SIG-M5 treated with dmso at 0.1 percent for 504 hours (cell line): Measurements from ENCODE around the gene TMEM236.

Experiments
- DNase-seq: peaks from one replicate; lab custom pipeline; 2025; ENCODE audit not compliant: unreplicated experiment; lab: John Stamatoyannopoulos, UW

The TMEM236 gene

DNA sequence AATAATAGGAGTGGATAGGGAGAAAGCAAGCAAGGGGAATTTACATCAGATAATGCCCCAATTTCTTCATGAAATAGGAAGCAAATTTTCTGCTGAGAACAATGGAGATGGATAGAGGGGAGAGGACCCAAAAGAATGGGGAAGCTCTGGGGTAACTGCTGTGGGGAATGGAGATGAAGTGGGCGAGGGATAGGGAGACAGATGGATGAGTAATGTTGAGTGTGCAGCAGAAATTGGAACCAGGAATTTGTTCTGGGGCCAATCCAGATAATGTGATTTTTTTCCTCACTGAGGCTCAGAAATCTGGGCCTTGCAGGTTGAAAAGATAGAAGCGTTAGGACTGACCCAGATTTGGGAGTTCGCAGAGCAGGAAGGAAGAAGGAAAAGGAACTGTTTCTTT lies 32.7 kb downstream of the TMEM236 start:
- no peak for DNase-seq

DNA sequence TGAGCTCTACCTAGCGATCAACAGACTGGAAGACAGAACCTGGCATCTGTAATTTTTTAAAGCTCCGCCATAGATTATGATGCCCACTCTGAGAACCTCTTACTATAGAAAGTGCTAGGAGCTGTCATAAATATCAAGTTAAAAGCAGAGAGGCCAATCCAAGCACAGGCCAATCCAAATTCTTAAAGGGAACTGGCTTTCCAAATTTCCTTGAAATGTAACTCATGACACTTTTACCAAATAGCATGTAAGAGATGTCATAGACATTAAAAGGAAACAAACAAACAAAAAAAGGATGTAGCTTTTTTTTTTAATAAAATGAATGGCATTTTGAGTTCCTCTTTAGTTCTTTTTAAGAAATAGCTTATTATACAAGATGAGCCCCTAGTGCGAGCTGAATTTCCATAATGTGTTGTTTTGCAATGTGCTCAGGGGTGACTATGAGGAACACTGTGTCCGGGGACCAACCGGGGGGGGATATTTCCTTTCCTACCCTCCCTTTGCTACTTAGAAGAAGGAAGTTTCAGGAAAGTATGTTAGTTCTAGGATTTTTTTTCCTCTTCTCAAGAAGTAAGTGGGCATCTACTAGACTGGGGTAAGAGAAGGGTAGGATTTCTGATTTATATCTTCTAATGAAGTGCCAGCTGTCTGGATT lies 33.4 kb downstream of the TMEM236 start:
- DNase-seq: no peak

DNA sequence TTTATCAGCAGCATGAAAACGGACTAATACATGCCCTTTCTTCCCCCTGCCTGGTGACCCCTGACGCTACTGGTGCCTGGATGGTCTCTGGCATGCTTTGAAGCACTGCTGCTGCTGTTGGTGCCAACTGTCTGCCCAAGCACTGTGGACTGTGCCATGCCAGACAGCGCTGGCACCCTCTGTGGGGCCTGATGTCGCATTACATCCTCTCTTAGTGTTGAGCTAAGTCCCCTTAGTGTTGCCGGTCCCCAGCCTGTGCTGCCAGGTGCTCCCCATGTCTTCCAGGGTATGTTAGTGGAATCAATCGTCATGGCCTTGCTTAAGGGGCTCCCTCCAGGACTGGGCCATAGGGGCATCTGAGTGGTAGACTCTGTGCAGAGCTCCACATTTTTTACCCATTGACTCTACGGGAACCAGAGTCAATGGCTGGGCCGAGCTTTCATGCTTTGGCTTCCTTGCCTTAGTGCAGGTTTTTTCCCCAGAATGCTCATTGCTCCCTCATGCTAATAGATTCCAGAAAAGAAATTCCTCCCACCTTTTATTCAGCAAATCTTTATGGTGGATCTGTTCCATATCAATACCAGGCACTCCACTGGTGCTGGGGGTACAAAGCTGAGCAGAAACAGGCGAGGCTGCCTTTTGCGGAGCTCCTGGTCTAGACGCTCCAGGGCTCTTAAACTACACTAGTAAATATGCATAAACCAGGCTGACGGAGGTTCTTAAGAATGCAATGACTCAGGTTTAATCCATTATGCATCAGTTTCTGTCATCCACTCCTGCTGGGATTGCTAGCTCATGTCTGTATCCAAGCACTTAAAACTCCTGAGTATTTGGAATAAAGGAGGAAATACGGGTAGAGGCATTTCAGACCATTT lies 35.3 kb downstream of the TMEM236 start:
- no peak for DNase-seq

DNA sequence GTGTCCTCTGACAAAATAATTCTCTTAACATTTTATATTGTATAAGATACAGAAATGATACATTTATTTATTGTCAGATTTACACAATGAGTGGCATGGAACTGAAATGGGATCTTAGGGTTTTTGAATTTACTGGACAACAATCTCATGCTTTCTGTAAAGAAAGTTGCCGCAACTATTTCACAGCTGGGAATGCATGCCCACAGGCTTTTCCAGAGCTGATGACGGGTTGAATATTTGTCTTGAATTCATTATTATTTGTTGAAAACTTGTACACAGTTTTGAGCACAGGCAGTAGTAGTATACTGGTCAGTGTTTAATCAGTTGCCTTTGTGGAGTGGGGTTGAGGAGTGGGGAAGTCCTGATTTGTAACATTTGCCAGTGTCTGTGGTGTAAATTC lies 36.6 kb downstream of the TMEM236 start:
- no peak for DNase-seq

DNA sequence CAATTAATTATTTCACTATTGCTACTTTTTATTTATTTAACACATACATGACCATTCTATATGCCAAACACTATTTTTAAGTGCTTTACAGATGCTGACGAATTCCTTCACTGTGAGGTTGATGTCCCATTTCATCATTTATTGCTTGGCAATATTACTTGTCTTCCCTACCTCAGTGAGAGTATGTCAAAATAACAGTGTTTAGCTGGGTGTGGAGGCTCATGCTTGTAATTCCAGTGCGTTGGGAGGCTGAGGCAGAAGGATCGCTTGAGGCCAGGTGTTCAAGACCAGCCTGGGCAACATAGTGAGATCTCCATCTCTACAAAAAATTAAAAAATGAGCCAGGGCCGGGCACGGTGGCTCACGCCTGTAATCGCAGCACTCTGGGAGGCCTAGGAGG lies 37.4 kb downstream of the TMEM236 start:
- no peak for DNase-seq

DNA sequence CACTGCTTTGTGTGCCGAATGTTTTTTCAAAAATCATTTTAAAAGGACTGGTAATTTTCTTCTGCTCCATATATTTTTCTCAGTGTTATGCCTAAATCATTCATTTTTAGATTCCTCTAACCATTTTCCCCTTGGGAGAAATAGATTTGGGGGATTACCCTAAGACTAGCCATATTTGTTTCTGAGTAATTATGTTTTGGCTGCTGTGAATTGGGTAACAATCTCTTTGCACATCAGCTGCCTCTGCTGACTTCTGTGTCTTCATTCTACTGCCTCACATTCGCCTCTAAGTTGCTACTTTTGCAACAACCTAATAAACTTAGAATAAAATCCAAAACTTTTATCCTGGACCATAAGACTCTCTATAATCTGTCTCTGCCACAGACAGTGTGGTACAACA lies 38.6 kb downstream of the TMEM236 start:
- no peak for DNase-seq

DNA sequence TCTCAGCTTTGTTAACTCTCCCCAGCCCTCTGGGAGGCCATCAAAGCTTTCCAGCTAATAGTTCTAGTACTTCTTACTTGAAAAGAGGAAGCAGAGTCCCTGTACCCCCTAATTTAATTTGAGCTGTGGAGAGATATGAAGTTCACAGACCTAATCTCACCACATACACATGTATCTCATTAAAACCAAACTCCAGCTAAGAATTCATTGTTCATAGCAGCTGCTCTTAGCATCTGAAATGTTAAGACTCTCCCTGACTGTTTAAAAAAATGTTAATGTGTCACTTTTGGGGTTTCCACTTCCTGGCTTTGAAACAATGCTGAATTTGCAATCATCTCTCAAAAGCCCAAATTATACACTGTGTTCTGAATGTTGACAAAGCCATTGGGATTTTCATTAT lies 41.0 kb downstream of the TMEM236 start:
- no peak for DNase-seq

DNA sequence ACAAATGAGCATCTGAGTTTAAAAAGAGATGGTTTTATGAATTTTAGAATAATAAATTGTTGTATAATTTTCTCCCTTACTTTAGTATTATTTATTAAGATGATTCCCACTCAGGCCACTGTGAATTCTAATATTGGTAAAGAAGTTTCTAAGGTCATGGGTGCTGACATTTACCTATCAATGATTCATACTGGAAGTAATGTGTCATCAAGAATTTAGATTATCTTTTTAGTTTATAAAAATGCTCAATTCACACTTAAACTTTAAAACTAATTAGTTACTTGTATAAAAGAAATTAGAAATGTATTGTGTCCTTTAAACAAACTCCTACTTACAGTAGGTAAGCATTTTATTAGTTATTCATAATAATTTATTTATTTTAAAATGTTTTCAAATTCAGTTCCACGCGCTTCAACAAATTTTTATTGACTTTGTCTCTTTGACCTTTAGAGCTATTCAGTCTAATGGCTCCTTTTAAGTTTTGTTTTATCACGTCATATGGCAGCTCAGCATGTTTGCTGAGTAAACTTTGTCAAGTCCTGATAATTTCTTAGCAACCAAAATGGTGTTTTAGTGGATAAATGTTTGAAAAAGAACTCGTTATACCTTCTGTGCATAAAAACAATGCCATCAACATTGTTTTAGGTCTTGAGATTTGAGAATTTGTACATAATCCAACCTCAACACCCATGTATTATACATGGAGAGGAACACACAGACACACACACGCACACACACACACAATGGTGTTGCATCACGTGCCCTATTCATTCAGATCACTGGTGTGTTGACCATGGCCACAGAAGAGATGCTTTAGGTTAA lies 42.0 kb downstream of the TMEM236 start:
- peak; percentile 18 for DNase-seq

DNA sequence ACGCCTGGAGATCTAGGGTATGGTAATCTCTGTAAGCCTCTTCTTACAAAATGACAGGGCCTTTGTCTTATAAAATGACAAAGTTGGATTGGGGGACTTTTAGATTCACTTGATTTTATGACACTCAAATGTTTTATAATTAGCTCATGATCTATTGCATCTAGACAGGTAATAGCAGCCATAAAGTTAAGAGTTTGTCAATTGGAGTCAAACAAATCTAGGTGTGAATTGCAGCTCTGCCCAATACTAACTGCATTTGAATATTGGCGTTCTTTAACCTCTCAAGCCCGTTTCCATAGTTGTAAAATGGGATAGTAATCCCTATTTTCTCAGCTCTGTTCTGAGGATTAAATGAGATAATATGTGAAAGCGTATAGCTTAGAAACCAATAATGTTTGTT lies 43.1 kb downstream of the TMEM236 start:
- DNase-seq: no peak

DNA sequence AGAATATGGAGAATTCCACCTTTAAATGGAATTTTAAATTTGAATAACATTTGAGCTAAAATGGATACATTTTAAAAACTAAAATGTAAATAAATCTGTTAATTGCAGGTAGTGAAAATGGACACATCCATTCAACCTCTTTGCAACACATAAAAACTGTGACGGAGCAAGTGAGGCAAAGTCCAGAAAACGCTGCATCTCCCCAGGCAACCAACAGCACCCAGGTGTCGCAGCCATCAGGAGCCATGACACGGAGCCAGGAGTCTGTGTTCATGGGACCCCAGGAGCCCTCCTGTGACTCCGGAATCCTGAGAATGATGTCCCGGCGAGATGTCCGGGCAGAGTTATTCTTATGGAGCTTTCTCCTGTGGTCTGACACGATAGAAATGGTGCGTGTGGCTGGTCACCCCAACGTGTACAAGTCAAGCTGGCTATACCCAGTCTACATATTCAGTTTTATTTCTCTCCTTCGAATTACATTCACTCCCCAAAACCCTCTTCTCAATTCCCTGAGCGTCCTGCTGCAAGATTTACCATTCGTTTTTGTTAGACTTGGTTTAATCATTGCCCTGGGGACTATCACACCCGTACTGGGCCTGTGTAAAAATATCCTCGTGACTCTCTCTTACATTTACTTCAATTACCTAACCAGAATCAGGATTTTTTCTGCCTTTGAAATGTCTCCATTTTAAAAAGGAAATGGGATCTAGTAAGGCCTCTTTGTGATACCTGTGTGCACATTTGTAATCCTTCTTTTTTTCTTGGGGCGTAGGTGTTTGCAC lies 44.0 kb downstream of the TMEM236 start:
- no peak for DNase-seq

DNA sequence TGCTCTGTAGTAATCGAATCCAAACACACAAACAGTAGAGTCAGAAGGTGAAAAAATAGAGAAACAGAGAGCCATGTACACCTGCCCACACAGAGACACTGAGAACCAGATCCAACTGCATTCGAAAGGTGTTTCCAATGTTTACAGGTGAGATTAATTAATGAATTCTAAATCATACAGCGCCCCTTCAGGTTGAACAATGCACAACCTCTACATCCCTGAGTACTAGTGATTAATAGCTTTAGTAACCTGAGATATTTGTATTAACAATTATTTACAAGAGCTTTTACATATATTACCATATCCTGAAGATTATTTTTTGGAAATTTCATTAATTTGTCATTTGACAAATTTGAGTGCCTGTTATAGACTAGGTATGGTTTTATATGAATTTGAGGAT lies 49.5 kb downstream of the TMEM236 start:
- DNase-seq: no peak

DNA sequence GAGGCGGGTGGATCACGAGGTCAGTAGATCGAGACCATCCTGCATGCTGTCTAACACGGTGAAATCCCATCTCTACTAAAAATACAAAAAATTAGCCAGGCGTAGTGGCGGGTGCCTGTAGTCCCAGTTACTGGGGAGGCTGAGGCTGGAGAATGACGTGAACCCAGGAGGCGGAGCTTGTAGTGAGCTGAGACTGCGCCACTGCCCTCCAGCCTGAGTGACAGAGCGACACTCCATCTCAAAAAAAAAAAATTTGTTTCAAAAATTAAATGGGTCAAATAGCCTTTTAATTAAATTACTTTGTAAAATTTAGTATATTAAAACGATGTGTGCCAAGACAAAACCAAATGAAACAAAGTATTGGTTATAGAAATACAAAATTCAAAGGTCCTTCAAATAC lies 50.3 kb downstream of the TMEM236 start:
- no peak for DNase-seq

DNA sequence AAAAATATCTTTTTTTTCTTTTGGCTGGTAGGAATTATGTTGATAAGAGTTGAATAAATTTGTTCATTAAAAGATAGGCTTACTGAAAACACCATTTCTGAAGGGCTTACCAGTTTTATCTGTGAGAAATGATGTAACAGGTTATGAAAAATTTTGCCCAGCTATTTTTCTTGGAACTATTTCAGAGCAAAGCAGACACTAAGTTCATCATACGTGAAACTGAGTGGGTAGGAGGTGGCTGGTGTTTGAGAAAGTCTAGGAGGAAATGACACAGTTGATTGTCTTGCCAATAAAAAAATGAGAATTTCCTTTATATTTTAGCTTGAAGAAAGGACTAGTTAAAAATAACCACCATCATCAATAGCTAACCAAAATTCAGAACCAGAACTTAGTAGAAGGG lies 51.0 kb downstream of the TMEM236 start:
- no peak for DNase-seq

DNA sequence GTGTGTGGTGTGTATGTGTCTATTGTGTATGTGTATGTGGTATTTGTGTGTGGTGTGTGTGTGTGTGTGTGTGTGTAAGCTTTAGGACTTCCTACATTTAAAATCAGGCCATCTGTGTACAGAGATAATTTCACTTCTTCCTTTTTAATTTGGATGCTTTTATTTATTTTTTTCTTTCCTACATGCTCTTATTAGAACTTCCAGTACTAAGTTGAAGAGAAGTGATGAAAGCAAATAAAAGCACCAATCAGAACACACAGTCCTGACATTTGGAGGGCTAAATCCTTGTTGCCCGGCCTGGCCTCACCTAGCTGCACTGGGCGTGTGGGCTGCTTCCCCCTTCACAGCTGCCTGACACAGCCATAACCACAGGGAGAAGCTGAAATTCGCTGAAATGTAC lies 53.3 kb downstream of the TMEM236 start:
- DNase-seq: no peak

DNA sequence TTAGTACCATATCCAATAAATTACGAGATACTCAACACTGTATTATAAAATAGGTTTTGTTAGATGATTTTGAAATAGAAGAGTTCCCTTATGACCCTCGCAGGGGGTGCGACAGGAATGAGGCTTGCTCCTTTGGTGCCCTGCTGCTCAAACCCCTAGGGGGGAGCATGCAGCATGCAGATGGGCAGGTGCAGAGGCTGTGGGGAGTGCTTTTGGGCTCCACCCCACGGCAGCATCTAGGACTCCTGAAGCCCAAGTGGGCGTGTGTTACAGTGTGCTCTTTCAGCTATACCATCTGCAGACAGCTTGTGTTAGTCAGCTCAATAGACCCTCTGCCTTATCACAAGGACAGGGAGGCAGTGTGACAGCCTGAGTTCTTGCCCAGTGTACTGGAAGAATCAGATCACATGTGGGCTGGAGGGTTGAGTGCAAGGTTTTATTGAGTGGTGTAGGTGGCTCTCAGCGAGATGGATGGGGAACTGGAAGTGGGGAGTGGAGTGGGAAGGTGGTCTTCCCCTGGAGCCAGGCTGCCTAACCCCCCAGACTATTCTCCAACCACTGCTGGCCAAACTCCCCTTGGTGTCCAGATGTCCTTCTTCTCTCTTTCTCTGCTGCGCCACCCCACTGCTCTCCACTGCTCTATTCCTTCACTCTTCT lies 54.0 kb downstream of the TMEM236 start:
- DNase-seq: no peak

DNA sequence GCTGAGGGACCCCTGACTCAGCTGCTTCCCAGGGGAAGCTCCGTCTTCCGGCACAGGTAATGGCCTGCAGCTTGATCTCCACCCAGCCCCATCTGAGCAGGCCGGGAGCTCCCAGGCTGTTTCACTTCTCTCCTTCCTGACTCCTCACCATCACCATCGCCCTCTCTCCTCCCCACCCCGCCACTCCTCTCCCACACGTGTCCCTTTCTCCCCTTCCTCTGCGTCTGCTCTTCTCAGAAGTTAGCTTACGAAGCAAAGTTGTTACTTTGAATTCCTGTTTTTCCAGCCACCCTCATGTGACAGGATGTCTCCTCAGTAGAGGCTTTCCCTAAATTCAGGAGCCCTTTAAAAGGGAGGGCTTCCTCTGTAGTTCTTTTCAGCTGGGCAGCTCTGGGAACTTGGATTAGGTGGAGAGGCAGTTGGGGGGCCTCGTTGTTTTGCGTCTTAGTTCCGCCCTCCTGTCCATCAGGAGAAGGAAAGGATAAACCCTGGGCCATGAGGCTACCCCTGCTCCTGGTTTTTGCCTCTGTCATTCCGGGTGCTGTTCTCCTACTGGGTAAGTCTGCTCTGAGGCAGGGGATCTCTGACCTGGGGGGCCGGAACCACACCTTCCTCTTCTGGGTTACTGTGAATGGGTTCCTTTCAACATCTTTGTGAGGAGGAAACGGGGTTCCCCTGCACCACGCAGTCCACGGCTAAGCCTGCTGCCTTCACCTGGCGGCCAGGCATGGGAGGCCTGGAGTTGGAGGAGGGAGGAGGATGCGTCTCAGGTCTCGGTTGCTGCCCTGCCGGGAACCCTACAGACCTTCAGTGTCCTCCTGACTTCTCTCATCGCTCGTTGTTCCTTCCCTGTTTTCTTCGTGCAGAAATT lies 57.2 kb downstream of the TMEM236 start, which contains the start of gene MRC1:
MRC1 (plus strand) TSS at position 378 of the 871 bp plus-strand sequence; CDS start at position 496, 118 bp downstream.
- DNase-seq: no peak

DNA sequence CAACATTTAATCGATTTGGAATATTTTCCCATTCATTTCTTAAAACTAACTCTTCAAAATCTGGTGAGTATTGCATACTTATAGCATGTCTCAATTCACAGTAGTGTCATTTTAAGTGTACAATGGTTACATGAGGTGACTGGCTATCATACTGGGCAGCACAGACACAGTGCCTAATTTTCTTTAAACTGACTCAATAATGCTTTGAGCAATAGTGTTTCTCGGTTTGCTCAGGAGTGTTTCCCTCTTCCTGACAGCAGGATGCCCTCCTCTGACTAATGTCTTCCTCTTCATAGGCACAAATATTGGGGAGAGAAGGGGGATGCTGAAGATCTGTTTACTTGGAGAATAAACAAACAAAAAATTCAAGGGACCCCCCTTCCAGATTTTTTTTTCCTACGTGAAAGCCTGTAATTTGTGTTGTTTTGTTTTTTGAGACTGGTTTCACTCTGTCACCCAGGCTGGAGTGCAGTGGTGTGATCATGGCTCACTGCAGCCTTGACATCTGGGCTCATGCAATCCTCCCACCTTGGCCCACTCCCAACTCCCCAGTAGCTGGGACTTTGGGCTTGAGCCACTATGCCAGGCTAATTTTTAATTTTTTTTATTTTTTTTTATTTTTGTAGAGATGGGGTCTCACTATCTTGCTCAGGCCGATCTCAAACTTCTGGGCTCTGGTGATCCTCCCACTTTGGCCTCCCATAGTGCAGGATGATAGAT lies 59.3 kb downstream of the TMEM236 start:
- DNase-seq: no peak

DNA sequence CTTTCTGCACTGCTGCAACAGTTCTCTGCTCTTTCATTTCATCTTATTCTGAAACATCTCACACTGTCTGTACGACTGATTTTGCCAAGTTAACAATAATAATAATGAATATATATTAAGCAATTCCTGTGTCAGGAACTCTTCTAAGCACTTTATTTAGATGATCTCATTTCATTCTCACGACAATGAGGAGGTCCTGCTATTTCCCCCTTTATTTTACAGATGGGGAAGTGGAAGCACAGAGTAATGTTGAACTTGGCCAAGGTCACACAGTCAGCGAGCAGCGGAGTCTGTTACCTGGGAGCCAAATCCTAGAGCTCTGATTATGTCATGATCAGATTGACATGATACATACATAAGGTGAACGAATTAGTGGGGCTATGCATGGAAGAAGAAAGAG lies 63.0 kb downstream of the TMEM236 start:
- no peak for DNase-seq

DNA sequence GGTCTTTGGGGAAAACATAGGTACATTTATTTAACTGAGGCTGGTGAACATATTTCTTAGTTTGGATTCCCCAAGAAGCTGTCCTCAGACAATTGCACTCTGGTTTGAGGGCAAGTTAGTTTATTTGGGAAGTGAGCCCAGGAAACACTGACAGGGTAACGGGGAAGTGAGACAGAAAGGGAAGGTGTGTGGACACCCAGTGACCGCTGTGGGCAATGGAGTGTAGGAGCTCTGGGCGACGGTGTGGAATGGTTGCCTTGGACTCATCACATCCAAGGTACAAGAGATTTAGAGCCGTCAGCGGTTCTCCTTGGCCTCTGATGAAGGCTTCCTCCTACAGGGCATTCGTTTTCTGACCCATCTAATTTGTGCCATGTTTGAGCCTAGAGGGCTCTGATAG lies 64.2 kb downstream of the TMEM236 start:
- DNase-seq: no peak
